Activated CD4-positive, alpha-beta memory T cell treated with anti-CD3 and anti-CD28 coated beads, Interleukin-2, amount 10 ng/mL, durations not matched to agents 7 days and 5 days (primary cell): ENCODE data around the gene RUVBL1. TPM values are rescaled to one million over a fixed set of nuclear protein-coding genes. Genes with fewer than 3 reads are reported as not detected.

Experiments
- CTCF ChIA-PET: fragments of 350-600 bp; sonication (Branson Sonifier 250); formaldehyde crosslinking; loops from one replicate; lab custom pipeline; 2021; ENCODE audit warnings: antibody characterized with exemption, inconsistent platforms; lab: Charles Lee
- POLR2A ChIA-PET: fragments of 350-600 bp; sonication (Branson Sonifier 250); formaldehyde crosslinking; loops from one replicate; lab custom pipeline; 2021; ENCODE audit warnings: antibody characterized with exemption; lab: Charles Lee
- DNase-seq: peaks from one replicate; pipeline ENCODE4 v3.0.0-alpha.2; 2020
- H3K27ac Mint-ChIP-seq: one replicate; pipeline ENCODE4 v1.8.0; 2021; ENCODE audit warnings: mild to moderate bottlenecking, mixed read lengths
- H3K27me3 Mint-ChIP-seq: one replicate; pipeline ENCODE4 v1.8.0; 2021; ENCODE audit warnings: mixed read lengths
- H3K36me3 Mint-ChIP-seq: one replicate; pipeline ENCODE4 v1.8.0; 2021; ENCODE audit warnings: low read depth, mixed read lengths
- H3K4me1 Mint-ChIP-seq: one replicate; pipeline ENCODE4 v1.8.0; 2021; ENCODE audit warnings: mixed read lengths
- H3K4me3 Mint-ChIP-seq: one replicate; pipeline ENCODE4 v1.8.0; 2021; ENCODE audit warnings: mild to moderate bottlenecking, mixed read lengths
- H3K9me3 Mint-ChIP-seq: one replicate; pipeline ENCODE4 v1.8.0; 2021; ENCODE audit warnings: mixed read lengths
- total RNA-seq, 2 experiments: library from RNA; stranded (reverse); gene quantifications; one replicate each; pipeline ENCODE4 v1.2.3, GENCODE V29; 2021

Gene RUVBL1
- total RNA-seq, 2 experiments from 2014 or later = 56.3 to 62.3 TPM

DNA sequence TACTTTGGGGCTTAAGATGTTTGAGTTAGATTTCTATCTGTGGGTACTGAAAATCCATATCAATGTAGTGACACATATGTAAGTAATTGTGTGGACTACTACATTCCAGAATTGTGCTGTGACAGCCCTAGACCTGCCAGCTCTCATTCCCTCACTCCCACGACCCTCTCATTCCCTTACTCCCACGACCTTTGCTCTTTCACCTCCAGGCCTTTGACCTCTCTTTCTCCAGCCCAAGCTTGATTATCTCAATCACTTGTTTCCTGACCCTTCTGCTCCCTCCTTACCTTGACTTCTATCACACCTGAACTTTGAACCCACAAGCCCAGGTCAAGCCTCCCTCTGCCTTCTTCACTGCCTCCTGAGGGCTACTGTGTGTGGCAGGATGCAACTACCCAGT lies 3.6 kb upstream of the RUVBL1 start:
- peaks cover 1% of the 10 kb centered on the region for H3K27me3 Mint-ChIP-seq
- H3K4me3 Mint-ChIP-seq = no peak overlapping the region
- no peaks in the 10 kb centered on the region for H3K9me3 Mint-ChIP-seq
- ChIA-PET CTCF (interaction anchor here (0.6 to 1.1 kb wide), 3 partner anchors 21 to 32 kb away, joined by 3 to 5 read pairs (median 5); no protein-coding TSS in a partner anchor), POLR2A (no interaction called here)
- no peak for DNase-seq
- H3K36me3 Mint-ChIP-seq = peaks cover 3% of the 10 kb centered on the region
- no peak overlapping the region for H3K27ac Mint-ChIP-seq
- H3K4me1 Mint-ChIP-seq = peaks cover 23% of the 10 kb centered on the region

DNA sequence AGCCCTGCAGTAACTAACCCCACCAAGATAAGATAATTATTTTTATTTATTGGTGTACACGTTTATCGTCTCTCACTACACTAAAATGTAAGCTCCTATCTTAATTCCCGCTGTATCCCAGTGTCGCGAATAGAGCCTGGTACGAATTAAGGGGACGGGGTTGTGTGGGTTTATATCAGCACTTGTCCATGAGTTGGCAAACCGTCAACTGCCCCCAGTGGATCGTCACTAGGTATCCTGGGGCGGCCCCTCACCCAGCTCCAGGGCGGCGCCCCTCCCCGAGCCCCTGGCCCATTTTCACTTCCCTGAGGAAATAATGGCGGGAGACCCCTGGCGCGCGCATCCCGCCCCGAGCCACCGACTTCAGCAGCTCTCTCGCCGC lies 465 bp downstream of the RUVBL1 start:
- ChIA-PET POLR2A (interaction anchor here (1.1 to 3.5 kb wide), 14 partner anchors 10 to 557 kb away, joined by 3 to 134 read pairs (median 5); partner anchors contain the start of genes EEFSEC and MCM2), CTCF (interaction anchor here (1.1 to 3.7 kb wide), 7 partner anchors 9 to 47 kb away, joined by 3 to 31 read pairs (median 11); partner anchors contain the start of gene EEFSEC)
- no peak for DNase-seq
- peak overlapping the region; percentile 97 for H3K4me3 Mint-ChIP-seq
- no peaks in the 10 kb centered on the region for H3K27me3 Mint-ChIP-seq
- no peaks in the 10 kb centered on the region for H3K9me3 Mint-ChIP-seq
- peak overlapping the region; percentile 86 for H3K27ac Mint-ChIP-seq
- peaks cover 19% of the 10 kb centered on the region for H3K36me3 Mint-ChIP-seq
- H3K4me1 Mint-ChIP-seq = peaks cover 35% of the 10 kb centered on the region

DNA sequence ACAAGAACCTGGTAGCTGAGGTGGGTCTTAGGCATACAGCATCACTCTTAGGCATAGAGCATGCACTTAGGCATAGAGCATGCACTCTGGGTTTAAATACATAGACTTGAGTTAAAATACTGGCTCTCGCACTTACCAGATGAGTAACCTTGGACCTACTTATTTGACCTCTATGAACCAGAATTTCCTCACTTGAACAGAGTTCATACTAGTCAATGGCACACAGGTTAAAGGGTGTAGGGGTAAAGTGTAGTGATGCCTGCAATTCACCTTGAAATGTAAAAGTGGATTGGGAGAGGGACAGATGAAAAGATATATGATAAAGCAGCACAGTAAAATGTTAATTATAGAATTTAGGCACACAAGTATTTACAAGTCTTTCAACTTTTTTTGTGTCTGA lies 1.6 kb downstream of the RUVBL1 start:
- peaks cover 42% of the 10 kb centered on the region for H3K4me1 Mint-ChIP-seq
- H3K27ac Mint-ChIP-seq = no peak overlapping the region
- ChIA-PET POLR2A (interaction anchor here (1.3 to 3.5 kb wide), 3 partner anchors 10 to 67 kb away, joined by 4 to 134 read pairs (median 8); no protein-coding TSS in a partner anchor), CTCF (interaction anchor here (2.5 to 3.7 kb wide), 3 partner anchors 8 to 27 kb away, joined by 11 to 31 read pairs (median 30); no protein-coding TSS in a partner anchor)
- H3K27me3 Mint-ChIP-seq = no peaks in the 10 kb centered on the region
- no peak for DNase-seq
- H3K36me3 Mint-ChIP-seq = peaks cover 28% of the 10 kb centered on the region
- H3K9me3 Mint-ChIP-seq = no peaks in the 10 kb centered on the region
- H3K4me3 Mint-ChIP-seq = peak overlapping the region; percentile 97

DNA sequence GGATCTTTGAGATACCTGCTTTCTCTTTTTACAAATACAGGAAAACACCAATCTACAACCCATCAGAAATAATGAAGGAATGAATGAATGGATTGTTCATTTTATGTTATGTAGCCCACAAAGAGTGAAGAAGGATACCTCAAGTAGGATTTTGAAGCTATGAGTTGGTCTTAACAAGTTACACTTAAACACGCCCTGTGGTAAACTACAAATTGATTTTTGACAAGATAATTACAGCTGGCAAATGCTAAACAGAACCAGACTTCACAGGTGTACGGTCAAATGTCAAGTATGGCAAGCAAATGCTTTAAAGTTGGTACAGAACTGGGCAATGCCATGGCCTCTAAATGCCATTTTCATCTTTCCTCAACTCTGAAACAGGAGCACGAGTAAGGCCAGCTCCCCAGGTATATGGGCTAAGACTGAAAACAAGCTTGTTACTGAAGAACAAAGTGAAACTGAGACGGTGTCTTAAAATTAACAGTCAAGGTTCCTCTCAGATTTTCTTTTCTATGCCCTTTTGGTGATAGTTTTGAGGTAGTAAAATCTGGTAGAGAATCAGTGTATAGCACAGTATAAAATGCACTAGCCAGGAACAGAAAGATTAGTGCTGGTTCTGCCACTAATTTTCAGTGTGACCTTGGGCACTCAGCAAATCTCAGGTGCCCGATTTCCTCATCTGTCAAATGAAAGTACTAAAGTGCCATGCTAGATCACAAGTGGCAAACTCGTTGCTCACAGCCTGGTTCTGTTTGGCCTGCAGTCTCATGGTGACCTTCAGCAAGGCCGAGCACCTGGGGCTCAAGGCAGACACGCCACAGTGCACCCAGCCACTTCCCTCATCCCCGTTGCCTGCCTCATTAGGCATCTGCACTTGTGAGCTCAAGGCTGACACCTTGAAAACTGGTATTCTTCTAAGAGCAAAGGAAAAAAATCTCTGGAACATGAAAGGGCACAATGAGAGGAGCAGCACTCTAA lies 9.5 kb downstream of the RUVBL1 start:
- POLR2A ChIA-PET = interaction anchor here (0.9 to 5.7 kb wide), 8 partner anchors 9 to 46 kb away, joined by 3 to 134 read pairs (median 4); partner anchors contain the start of gene RUVBL1
- peaks cover 60% of the 10 kb centered on the region for H3K4me1 Mint-ChIP-seq
- peak overlapping the region; percentile 92 for H3K27ac Mint-ChIP-seq
- no peak for DNase-seq
- H3K9me3 Mint-ChIP-seq = no peaks in the 10 kb centered on the region
- H3K36me3 Mint-ChIP-seq = peaks cover 62% of the 10 kb centered on the region
- H3K4me3 Mint-ChIP-seq = peak overlapping the region; percentile 71
- CTCF ChIA-PET = interaction anchor here (0.9 to 5.3 kb wide), 4 partner anchors 9 to 40 kb away, joined by 4 to 31 read pairs (median 8); partner anchors contain the start of gene RUVBL1
- no peaks in the 10 kb centered on the region for H3K27me3 Mint-ChIP-seq

DNA sequence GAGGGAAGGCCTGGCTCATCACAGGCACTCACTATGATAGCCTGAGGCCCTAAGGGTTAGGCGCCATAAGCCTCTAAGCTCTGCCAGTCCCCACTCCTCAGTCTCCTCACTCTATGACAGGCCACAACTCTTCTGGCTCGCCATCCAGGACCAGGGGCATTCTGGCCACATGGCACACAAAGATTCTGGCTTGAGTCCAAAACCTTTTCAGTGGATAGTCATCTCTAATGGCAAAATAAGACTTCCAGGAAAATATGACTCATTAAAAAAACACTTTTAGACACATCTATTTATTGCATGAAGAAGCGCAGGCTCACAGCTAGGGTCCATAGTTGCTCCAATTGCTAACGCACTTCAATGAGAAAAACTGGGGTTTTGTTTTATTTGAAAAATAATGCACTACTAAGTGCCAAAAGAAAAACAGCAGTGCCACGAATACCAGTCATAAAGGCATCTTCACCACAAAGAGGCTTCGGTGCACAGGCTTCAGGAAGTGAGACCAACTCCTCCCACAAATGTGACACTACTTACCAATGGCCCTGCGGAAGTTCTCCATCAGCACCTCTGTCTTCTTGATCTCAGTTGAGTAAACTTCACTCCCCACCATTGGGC lies 11.1 kb downstream of the RUVBL1 start:
- POLR2A ChIA-PET = interaction anchor here (0.7 to 5.7 kb wide), 11 partner anchors 10 to 1204 kb away, joined by 3 to 134 read pairs (median 4); partner anchors contain the start of genes EEFSEC, RUVBL1 and SEC61A1

DNA sequence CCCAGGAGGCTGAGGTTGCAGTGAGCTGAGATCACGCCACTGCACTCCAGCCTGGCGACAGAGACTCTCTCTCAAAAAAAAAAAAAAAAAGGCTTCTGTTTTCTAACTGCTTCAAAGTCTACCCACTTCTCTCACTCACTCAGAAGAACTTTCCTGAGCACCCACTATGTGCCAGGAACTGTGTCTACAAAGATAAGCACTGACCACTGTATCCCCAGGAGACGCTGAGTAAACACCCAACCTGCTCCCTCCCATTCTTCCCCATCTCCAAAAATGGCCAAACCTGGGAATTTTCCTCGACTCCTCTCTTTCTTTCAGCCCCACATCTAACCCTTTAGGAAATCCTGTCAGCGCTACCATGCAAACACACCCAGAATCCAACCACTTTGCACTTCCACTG lies 12.5 kb downstream of the RUVBL1 start:
- H3K36me3 Mint-ChIP-seq = peaks cover 67% of the 10 kb centered on the region
- peaks cover 47% of the 10 kb centered on the region for H3K4me1 Mint-ChIP-seq
- no peak for DNase-seq
- H3K27ac Mint-ChIP-seq = peak overlapping the region; percentile 98
- no peaks in the 10 kb centered on the region for H3K27me3 Mint-ChIP-seq
- no peaks in the 10 kb centered on the region for H3K9me3 Mint-ChIP-seq
- H3K4me3 Mint-ChIP-seq = no peak overlapping the region
- ChIA-PET CTCF (interaction anchor here (0.8 to 5.3 kb wide), 6 partner anchors 12 to 566 kb away, joined by 4 to 31 read pairs (median 6); partner anchors contain the start of gene RUVBL1), POLR2A (interaction anchor here (0.9 to 5.7 kb wide), 3 partner anchors 9 to 42 kb away, joined by 3 to 134 read pairs (median 20); partner anchors contain the start of genes EEFSEC and RUVBL1)

More for the DNA sequence above, 11.1 kb downstream of the RUVBL1 start:
- peak; percentile 73 for DNase-seq
- peak overlapping the region; percentile 98 for H3K27ac Mint-ChIP-seq
- H3K36me3 Mint-ChIP-seq = peaks cover 62% of the 10 kb centered on the region
- peak overlapping the region; percentile 46 for H3K4me3 Mint-ChIP-seq
- no peaks in the 10 kb centered on the region for H3K27me3 Mint-ChIP-seq
- H3K9me3 Mint-ChIP-seq = no peaks in the 10 kb centered on the region
- CTCF ChIA-PET = interaction anchor here (1.0 to 5.3 kb wide), 4 partner anchors 11 to 209 kb away, joined by 3 to 31 read pairs (median 4); partner anchors contain the start of gene RUVBL1
- H3K4me1 Mint-ChIP-seq = peaks cover 51% of the 10 kb centered on the region

DNA sequence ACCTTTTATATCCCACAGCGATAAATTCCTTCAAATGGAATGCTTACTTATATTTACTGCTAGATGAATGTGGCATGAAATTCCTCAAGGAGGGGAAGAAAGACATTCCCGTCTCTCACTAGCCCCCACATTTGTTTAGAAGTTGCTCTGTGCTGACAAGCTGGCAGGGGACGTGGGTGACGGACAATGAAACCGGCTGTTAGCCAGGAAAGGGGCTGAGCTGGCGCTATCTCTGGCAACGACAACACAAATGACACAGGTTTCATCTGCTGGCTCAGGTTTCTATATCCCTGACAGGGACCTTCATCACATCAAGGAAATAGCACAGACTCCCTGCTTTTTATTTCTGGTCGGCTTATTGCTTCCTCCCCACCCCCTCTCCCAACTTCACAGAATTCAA lies 15.8 kb downstream of the RUVBL1 start:
- ChIA-PET POLR2A (interaction anchor here (1.7 kb wide), 1 partner anchor 16 kb away, joined by 4 read pairs; the partner anchor contains the start of gene RUVBL1), CTCF (interaction anchor here (1.6 kb wide), 1 partner anchor 12 kb away, joined by 6 read pairs; no protein-coding TSS in a partner anchor)
- H3K9me3 Mint-ChIP-seq = no peaks in the 10 kb centered on the region
- H3K27ac Mint-ChIP-seq = no peak overlapping the region
- DNase-seq = no peak
- H3K36me3 Mint-ChIP-seq = peaks cover 62% of the 10 kb centered on the region
- peaks cover 20% of the 10 kb centered on the region for H3K4me1 Mint-ChIP-seq
- H3K4me3 Mint-ChIP-seq = no peak overlapping the region
- no peaks in the 10 kb centered on the region for H3K27me3 Mint-ChIP-seq

DNA sequence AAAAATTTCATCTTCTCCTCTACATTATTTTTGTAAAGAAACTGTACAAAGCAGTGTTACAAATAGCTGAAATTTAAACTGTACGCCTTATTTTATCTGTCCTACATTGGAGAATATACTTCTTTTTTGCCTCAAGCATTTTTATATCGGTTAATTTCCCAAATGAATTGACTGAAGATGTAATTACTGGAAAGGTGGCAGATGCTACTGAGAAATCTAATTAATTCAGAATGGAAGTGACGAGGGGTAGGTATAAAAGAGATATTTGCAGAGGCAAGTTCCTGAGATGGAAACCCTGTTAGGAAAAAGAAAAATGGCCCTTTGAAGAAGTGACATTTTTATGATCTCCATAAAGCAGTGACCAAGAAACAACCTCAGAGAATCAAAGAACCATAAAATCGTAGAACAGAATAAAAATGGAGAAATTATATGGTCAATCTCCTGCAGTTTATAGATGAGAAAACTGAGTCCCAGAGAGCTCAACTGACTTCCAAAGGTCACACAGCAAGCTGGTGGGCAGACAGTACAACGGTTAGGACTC lies 20.4 kb downstream of the RUVBL1 start:
- Mint-ChIP-seq H3K36me3 (peaks cover 63% of the 10 kb centered on the region), H3K27me3 (no peaks in the 10 kb centered on the region), H3K4me3 (no peak overlapping the region), H3K9me3 (no peaks in the 10 kb centered on the region), H3K4me1 (peaks cover 12% of the 10 kb centered on the region), H3K27ac (no peak overlapping the region)
- no peak for DNase-seq
- ChIA-PET CTCF (interaction anchor here (0.6 to 2.1 kb wide), 4 partner anchors 8 to 50 kb away, joined by 3 to 7 read pairs (median 4); partner anchors contain the start of gene RUVBL1), POLR2A (interaction anchor here (1.3 to 1.7 kb wide), 2 partner anchors 7 to 20 kb away, joined by 3 to 6 read pairs; partner anchors contain the start of gene RUVBL1)

DNA sequence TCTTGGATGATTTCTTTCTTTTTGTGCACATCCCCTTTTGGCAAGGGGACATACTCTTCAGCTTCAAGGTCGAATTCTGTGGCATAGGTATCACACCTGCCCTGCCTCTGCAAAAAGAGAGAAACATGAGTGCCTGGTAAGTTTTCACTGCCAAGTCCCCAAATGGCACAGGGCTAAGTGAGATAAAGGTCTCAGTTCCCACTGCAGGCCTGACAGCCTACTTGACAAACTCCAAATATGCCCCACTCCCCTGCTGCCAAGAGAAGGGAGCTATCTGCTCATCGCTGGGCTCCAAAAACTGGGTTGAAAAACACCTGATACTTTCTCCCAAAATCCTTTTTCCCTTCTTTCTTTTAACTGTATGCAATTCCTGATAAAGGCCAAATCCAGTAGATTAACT lies 23.0 kb downstream of the RUVBL1 start:
- H3K36me3 Mint-ChIP-seq = peaks cover 58% of the 10 kb centered on the region
- H3K9me3 Mint-ChIP-seq = no peaks in the 10 kb centered on the region
- POLR2A ChIA-PET = interaction anchor here (1.8 kb wide), 1 partner anchor 22 kb away, joined by 7 read pairs; no protein-coding TSS in a partner anchor

DNA sequence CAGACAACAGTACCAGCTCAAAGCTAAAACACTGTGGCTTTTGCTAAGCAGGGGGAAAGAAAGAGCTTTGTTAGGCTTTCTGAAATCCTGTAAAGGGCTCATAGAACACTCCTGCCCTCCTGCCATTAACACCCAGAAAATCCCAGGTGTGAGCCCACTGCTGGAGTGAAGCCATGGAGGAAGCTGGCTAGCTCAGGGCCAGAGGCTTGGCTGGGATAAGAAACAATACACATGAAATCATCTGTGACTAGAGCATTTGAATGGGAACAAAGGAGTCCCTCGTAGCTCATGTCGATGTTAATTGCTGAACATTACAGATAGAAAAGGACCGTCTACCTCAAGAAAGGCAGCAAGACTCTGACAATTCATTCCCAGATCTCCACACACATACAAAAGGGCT lies 23.5 kb downstream of the RUVBL1 start:
- no peak overlapping the region for H3K4me3 Mint-ChIP-seq
- peaks cover 14% of the 10 kb centered on the region for H3K4me1 Mint-ChIP-seq
- no peak for DNase-seq
- POLR2A ChIA-PET = interaction anchor here (1.3 to 1.8 kb wide), 3 partner anchors 13 to 33 kb away, joined by 3 to 7 read pairs (median 6); no protein-coding TSS in a partner anchor
- H3K9me3 Mint-ChIP-seq = no peaks in the 10 kb centered on the region
- peaks cover 61% of the 10 kb centered on the region for H3K36me3 Mint-ChIP-seq
- CTCF ChIA-PET = interaction anchor here (1.2 to 10.6 kb wide), 2 partner anchors 27 to 33 kb away, joined by 3 to 144 read pairs; no protein-coding TSS in a partner anchor
- no peaks in the 10 kb centered on the region for H3K27me3 Mint-ChIP-seq
- no peak overlapping the region for H3K27ac Mint-ChIP-seq

More for the DNA sequence above, 23.0 kb downstream of the RUVBL1 start:
- CTCF ChIA-PET = interaction anchor here (10.6 kb wide), 1 partner anchor 33 kb away, joined by 144 read pairs; no protein-coding TSS in a partner anchor
- DNase-seq = no peak
- no peaks in the 10 kb centered on the region for H3K27me3 Mint-ChIP-seq
- peaks cover 12% of the 10 kb centered on the region for H3K4me1 Mint-ChIP-seq
- H3K4me3 Mint-ChIP-seq = no peak overlapping the region
- no peak overlapping the region for H3K27ac Mint-ChIP-seq

DNA sequence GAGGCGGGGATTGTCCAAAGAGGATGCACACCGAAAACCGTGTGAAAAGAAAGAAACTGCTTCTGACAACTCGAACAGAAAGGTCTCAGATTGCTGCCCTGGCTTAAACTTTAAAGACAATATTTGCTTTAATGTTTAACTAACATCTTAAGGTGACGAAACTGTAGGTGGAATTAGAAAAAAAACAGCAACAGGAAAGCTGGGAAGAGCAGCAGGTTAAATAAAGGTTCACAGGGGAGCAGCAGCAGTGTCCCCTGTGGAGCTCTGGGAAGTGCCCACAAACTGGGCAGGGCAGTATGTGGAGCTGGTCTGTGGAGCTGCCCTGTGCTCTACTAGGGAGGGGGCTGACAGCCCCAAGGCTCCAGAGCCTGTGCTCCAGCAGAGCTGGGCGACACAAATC lies 25.4 kb downstream of the RUVBL1 start:
- CTCF ChIA-PET = interaction anchor here (10.6 kb wide), 1 partner anchor 35 kb away, joined by 144 read pairs; no protein-coding TSS in a partner anchor
- Mint-ChIP-seq H3K27me3 (no peaks in the 10 kb centered on the region), H3K36me3 (peaks cover 57% of the 10 kb centered on the region), H3K9me3 (no peaks in the 10 kb centered on the region), H3K4me1 (peaks cover 28% of the 10 kb centered on the region), H3K27ac (no peak overlapping the region), H3K4me3 (no peak overlapping the region)
- DNase-seq = no peak
- POLR2A ChIA-PET = no interaction called here
